ENCODE data around the gene TMPRSS4.

- TF ChIP-seq POLR2A (IDR thresholded peaks at IDR 0.05) (no peak), CTCF (IDR thresholded peaks at IDR 0.05) (no peak)
Measured at GRCh38 chr11:118149493-118149892, 72.6 kb downstream of the TMPRSS4 start.
